Lower leg skin (tissue), 3 donors: ENCODE results near the gene GREB1L.

ENCODE experiments used
- POLR2A ChIP-seq, 2 donors: fragments of 450-650 bp; IDR thresholded peaks; one replicate each; pipeline ENCODE4 v1.6.1; 2016 to 2017; ENCODE audit warnings: antibody characterized with exemption in 2 of 2, mild to moderate bottlenecking in 1 of 2, moderate library complexity in 1 of 2
- TF ChIP-seq, protein P1 (sequence below), 3 donors: fragments of 450-650 bp; IDR thresholded peaks; one replicate each; pipeline ENCODE4 v1.5.1; 2016; ENCODE audit warnings: antibody characterized with exemption in 3 of 3, mild to moderate bottlenecking in 3 of 3, moderate library complexity in 2 of 3

DNA sequence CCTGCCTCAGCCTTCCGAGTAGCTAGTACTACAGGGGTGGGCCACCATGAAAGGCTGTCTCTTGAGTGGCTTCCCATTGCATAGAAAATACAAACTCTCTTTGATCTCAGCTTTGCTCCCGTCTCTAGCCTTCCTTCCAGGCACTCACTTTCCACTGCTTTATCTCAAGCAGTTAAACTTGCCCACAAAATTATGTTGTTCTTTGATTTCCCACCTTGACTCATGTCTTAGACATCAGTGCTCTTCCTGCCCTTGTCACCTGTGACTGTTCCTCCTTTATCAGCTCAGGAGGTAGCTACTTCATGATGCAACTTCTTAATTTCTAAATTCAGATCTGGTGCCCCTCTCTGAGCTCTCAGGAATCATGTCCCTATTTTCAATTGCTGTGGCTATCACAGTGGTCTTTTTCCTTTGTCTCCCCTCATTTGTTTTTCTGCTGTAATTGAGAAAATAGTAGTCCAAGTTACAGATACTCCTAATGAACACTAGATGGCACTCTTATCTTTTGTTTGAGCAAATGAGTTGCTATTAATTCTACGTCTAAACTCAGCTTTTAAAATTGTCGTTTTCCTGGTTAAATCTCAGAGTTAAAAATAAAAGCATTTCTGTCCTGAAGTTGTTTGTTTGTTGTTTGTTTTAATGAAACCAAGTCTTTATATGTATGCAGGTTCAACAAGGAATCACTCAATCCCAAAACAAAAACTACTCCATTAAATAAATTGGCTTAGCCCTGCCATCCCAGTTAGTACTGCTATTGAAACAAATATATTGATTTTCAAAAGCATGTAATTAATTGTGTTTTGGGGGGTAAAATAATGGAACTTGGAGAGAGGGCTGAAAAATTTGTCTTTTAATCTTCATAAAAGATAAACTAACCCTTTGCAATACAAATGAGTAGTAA lies 46.9 kb upstream of the GREB1L start:
- TF ChIP-seq, protein P1, sequence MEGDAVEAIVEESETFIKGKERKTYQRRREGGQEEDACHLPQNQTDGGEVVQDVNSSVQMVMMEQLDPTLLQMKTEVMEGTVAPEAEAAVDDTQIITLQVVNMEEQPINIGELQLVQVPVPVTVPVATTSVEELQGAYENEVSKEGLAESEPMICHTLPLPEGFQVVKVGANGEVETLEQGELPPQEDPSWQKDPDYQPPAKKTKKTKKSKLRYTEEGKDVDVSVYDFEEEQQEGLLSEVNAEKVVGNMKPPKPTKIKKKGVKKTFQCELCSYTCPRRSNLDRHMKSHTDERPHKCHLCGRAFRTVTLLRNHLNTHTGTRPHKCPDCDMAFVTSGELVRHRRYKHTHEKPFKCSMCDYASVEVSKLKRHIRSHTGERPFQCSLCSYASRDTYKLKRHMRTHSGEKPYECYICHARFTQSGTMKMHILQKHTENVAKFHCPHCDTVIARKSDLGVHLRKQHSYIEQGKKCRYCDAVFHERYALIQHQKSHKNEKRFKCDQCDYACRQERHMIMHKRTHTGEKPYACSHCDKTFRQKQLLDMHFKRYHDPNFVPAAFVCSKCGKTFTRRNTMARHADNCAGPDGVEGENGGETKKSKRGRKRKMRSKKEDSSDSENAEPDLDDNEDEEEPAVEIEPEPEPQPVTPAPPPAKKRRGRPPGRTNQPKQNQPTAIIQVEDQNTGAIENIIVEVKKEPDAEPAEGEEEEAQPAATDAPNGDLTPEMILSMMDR (IDR thresholded peaks at IDR 0.05), result no peak
- no peak for TF ChIP-seq POLR2A (IDR thresholded peaks at IDR 0.05)
